Nephron progenitor cell (in vitro differentiated cells): ENCODE data around the gene RHBDD2.
"Not testable (repeated sequence)": the region's sequence is repeated elsewhere in the genome, so short reads cannot be mapped to it uniquely, and the experiment has no call there.

ENCODE experiments used
- DNase-seq: peaks from one replicate; pipeline ENCODE4 v3.0.0; 2021
- H3K27ac Mint-ChIP-seq: 2 replicates; pipeline ENCODE4 v1.8.0; 2021; ENCODE audit warnings: mild to moderate bottlenecking, moderate library complexity, mixed read lengths
- H3K27me3 Mint-ChIP-seq: 2 replicates; pipeline ENCODE4 v1.8.0; 2021; ENCODE audit warnings: mild to moderate bottlenecking, low read depth, mixed read lengths; ENCODE audit not compliant: poor library complexity
- H3K36me3 Mint-ChIP-seq: 2 replicates; pipeline ENCODE4 v1.8.0; 2021; ENCODE audit warnings: low read depth, mixed read lengths
- H3K4me1 Mint-ChIP-seq: 2 replicates; pipeline ENCODE4 v1.8.0; 2021; ENCODE audit warnings: mixed read lengths
- H3K4me3 Mint-ChIP-seq: 2 replicates; pipeline ENCODE4 v1.8.0; 2021; ENCODE audit warnings: mild to moderate bottlenecking, moderate library complexity, mixed read lengths
- H3K9me3 Mint-ChIP-seq: 2 replicates; pipeline ENCODE4 v1.8.0; 2021; ENCODE audit warnings: mild to moderate bottlenecking, moderate library complexity, mixed read lengths
- CTCF ChIP-seq: fragments of 200-600 bp; sonication (generic); IDR thresholded peaks from 2 replicates; pipeline ENCODE4 v1.5.0; 2021; ENCODE audit warnings: antibody characterized with exemption

The RHBDD2 gene

DNA sequence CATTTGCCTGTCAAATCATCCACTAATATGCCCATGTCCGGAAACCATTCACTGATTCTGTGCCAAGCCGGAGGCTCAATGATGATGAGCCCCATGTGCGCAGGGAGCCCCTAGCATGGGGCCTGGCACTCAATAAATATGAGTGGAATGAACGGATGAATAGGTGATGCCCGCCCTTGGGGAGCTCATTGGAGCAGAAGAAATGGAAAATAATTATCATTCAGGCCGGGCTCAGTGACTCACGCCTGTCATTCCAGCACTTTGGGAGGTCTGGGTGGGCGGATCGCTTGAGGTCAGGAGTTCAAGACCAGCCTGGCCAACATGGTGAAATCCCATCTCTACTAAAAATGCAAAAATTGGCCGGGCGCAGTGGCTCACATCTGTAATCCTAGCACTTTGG, 11.0 kb downstream of the RHBDD2 start:
- Mint-ChIP-seq H3K27me3 (no peaks in the 10 kb centered on the region), H3K9me3 (no peaks in the 10 kb centered on the region), H3K4me3 (no peak overlapping the region), H3K36me3 (peaks cover 43% of the 10 kb centered on the region), H3K4me1 (peaks cover 18% of the 10 kb centered on the region), H3K27ac (peak overlapping the region; percentile 89)
- no peak for TF ChIP-seq CTCF
- DNase-seq, result no peak

DNA sequence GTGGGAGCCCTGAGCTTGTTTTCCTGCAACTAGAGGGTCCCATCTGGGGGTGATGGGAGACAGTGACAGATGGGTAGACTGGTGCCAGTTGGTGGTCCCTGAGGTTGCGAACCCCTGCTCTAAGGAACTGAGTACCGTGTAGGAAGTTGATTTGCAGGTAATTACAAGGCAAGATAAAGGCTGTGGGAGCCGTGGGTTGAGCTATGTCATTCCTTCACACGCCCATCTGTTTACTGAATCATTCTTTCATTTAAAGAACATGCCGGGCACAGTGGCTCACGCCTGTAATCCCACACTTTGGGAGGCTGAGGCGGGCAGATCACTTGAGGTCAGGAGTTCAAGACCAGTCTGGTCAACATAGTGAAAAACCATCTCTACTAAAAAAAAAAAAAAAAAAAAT, 12.4 kb downstream of the RHBDD2 start:
- Mint-ChIP-seq H3K36me3 (peaks cover 28% of the 10 kb centered on the region), H3K27ac (peak overlapping the region; percentile 90)
- not testable (repeated sequence) for H3K4me3 Mint-ChIP-seq, H3K27me3 Mint-ChIP-seq, H3K9me3 Mint-ChIP-seq, H3K4me1 Mint-ChIP-seq, DNase-seq

- DNase-seq, result no peak
- TF ChIP-seq CTCF, result no peak
- Mint-ChIP-seq H3K36me3 (peaks cover 22% of the 10 kb centered on the region), H3K4me3 (no peak overlapping the region), H3K27ac (no peak overlapping the region), H3K4me1 (peaks cover 6% of the 10 kb centered on the region), H3K9me3 (no peaks in the 10 kb centered on the region), H3K27me3 (no peaks in the 10 kb centered on the region)
Measured at GRCh38 chr7:75891815-75892411, 13.1 kb downstream of the RHBDD2 start.

DNA sequence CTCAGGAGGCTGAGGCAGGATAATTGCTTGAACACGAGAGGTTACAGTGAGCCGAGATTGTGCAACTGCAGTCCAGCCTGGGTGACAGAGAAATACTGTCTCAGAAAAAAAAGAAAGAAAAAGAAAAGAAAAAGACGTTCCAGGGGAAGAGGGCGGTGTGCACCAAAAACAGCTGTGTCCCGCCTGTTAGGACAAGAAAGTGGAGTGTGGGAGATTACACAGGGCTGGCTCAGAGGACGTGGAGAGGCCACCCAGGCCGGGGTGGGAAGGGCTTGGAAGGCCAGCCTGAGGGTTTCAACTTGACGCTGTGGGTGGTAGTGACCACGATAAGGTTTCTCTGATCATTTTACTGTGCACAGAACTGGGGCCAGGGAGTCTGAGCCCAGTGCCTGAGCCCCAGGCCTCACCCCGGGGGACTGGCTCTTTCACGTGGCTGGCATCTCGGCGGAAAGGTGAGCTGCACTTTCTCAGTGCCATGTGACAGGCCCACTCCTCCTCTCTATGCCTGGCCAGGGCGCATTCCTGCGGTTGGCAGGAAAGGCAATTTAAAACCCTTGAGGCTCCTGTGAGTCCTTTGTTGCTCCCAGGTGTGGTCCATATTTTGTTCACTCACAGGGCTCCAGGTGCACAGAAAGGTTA, 13.9 kb downstream of the RHBDD2 start:
- TF ChIP-seq CTCF, result no peak
- Mint-ChIP-seq H3K27ac (peak overlapping the region; percentile 24), H3K4me3 (no peak overlapping the region)

GRCh38 chr7:75896803-75897327, 18.0 kb downstream of the RHBDD2 start:
- no peaks in the 10 kb centered on the region for H3K36me3 Mint-ChIP-seq
- H3K4me3 Mint-ChIP-seq, result no peak overlapping the region
- H3K4me1 Mint-ChIP-seq, result peaks cover 6% of the 10 kb centered on the region
- no peak overlapping the region for H3K27ac Mint-ChIP-seq
- no peaks in the 10 kb centered on the region for H3K9me3 Mint-ChIP-seq
- peaks cover 2% of the 10 kb centered on the region for H3K27me3 Mint-ChIP-seq
- no peak for TF ChIP-seq CTCF
- no peak for DNase-seq

More for the DNA sequence above, 13.9 kb downstream of the RHBDD2 start:
- Mint-ChIP-seq H3K27me3 (no peaks in the 10 kb centered on the region), H3K4me1 (peaks cover 6% of the 10 kb centered on the region), H3K9me3 (no peaks in the 10 kb centered on the region), H3K36me3 (peaks cover 18% of the 10 kb centered on the region)
- DNase-seq, result no peak

DNA sequence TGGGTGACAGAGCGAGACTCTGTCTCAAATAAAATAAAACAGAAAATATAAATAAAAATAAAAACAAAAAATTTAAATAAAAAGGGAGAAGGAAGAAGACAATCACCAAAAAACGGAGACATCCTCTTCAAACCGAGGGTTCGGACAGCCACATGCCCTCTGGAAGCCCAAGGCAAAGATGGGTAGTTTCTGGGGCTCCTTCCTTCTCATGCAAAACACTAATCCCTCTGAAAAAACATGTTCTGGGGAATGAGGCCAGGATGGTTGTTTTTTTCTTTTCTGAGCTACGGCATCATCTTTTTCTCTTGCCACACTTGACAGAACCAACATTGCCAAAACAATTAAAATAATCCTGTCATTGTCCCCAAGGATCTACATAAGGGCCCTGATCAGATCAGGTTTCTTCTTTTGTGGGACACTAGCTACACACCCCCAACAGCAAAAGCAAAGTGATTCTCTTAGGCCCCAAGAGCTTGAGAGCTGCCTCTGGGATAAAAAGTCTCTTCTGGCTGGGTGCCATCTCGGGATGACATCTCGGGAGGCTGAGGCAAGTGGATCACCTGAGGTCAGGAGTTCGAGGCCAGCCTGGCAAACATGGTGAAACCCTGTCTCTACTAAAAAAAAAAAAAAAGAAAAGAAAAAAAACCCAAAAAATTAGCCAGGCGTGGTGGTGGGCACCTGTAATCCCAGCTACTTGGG, 21.9 kb downstream of the RHBDD2 start:
- H3K4me1 Mint-ChIP-seq, result peaks cover 6% of the 10 kb centered on the region
- no peaks in the 10 kb centered on the region for H3K36me3 Mint-ChIP-seq
- no peak for DNase-seq
- H3K9me3 Mint-ChIP-seq, result no peaks in the 10 kb centered on the region
- no peak for TF ChIP-seq CTCF
- H3K27ac Mint-ChIP-seq, result no peak overlapping the region
- peaks cover 15% of the 10 kb centered on the region for H3K27me3 Mint-ChIP-seq
- H3K4me3 Mint-ChIP-seq, result no peak overlapping the region
